ENCODE data around the gene MINAR2.

The MINAR2 gene

GRCh38 chr5:129747572-129748407 is at the start of gene MINAR2:
Gene MINAR2 (plus strand): TSS chr5:129748094. CDS start chr5:129748191, 97 bp downstream.
- DNase-seq (ENCODE audit: low read depth) = no peak

- no peak for DNase-seq (ENCODE audit: low read depth)
Observed at GRCh38 chr5:129698661-129699060, 49.2 kb upstream of the MINAR2 start.

GRCh38 chr5:129716235-129716634 is 31.7 kb upstream of the MINAR2 start:
- no peak for DNase-seq (ENCODE audit: low read depth)

- DNase-seq (ENCODE audit: low read depth) = no peak
Observed at GRCh38 chr5:129716651-129717050, 31.2 kb upstream of the MINAR2 start.

GRCh38 chr5:129717751-129718310 is 30.1 kb upstream of the MINAR2 start:
- no peak for DNase-seq (ENCODE audit: low read depth)

- DNase-seq (ENCODE audit: low read depth) = no peak
Observed at GRCh38 chr5:129718471-129719090, 29.3 kb upstream of the MINAR2 start.

GRCh38 chr5:129724222-129724621 is 23.7 kb upstream of the MINAR2 start:
- no peak for DNase-seq (ENCODE audit: low read depth)

GRCh38 chr5:129724647-129725046 is 23.2 kb upstream of the MINAR2 start:
- no peak for DNase-seq (ENCODE audit: low read depth)

GRCh38 chr5:129739773-129740172 is 8.1 kb upstream of the MINAR2 start:
- DNase-seq (ENCODE audit: low read depth) = no peak

GRCh38 chr5:129743541-129744187 is 4.2 kb upstream of the MINAR2 start:
- DNase-seq (ENCODE audit: low read depth) = no peak

GRCh38 chr5:129745997-129746396 is 1.9 kb upstream of the MINAR2 start:
- DNase-seq (ENCODE audit: low read depth) = no peak

GRCh38 chr5:129746876-129747275 is 1.0 kb upstream of the MINAR2 start:
- DNase-seq (ENCODE audit: low read depth) = no peak

- DNase-seq (ENCODE audit: low read depth) = no peak
Observed at GRCh38 chr5:129748913-129749880, 1.3 kb downstream of the MINAR2 start.

- no peak for DNase-seq (ENCODE audit: low read depth)
Observed at GRCh38 chr5:129760636-129761325, 12.9 kb downstream of the MINAR2 start.

- no peak for DNase-seq (ENCODE audit: low read depth)
Observed at GRCh38 chr5:129763651-129764050, 15.8 kb downstream of the MINAR2 start.

- no peak for DNase-seq (ENCODE audit: low read depth)
Observed at GRCh38 chr5:129766798-129767197, 18.9 kb downstream of the MINAR2 start.

GRCh38 chr5:129767927-129768380 is 20.1 kb downstream of the MINAR2 start:
- DNase-seq (ENCODE audit: low read depth) = peak; percentile 42

- DNase-seq (ENCODE audit: low read depth) = no peak
Observed at GRCh38 chr5:129768735-129769134, 20.8 kb downstream of the MINAR2 start.

GRCh38 chr5:129770024-129770820 is 22.3 kb downstream of the MINAR2 start:
- DNase-seq (ENCODE audit: low read depth) = no peak

All from HS-27A (cell line).